ES-I3 (cell line): ENCODE measurements around the gene PSMC5.

Experiments
- H3K36me3 ChIP-seq: 2 replicates; pipeline ENCODE4 v1.6.1; 2013; ENCODE audit warnings: mild to moderate bottlenecking, low read length, control low read depth, moderate library complexity; ENCODE audit not compliant: insufficient read depth
- H3K4me1 ChIP-seq: 2 replicates; pipeline ENCODE4 v1.6.1; 2013; ENCODE audit warnings: mild to moderate bottlenecking, control low read depth, low read length; ENCODE audit not compliant: insufficient read depth
- H3K9ac ChIP-seq: 2 replicates; pipeline ENCODE4 v1.6.1; 2013; ENCODE audit warnings: low read depth, mild to moderate bottlenecking, low read length, moderate library complexity
- H3K9me3 ChIP-seq: 2 replicates; pipeline ENCODE4 v1.6.1; 2013; ENCODE audit warnings: mild to moderate bottlenecking, low read length, moderate library complexity; ENCODE audit not compliant: control insufficient read depth, insufficient read depth

PSMC5 gene

GRCh38 chr17:63809970-63810369, 17.3 kb upstream of the PSMC5 start:
- Histone ChIP-seq H3K4me1 (no peaks in the 10 kb centered on the region), H3K9ac (no peak overlapping the region), H3K9me3 (no peaks in the 10 kb centered on the region), H3K36me3 (peaks cover 77% of the 10 kb centered on the region)

- Histone ChIP-seq H3K9me3 (no peaks in the 10 kb centered on the region), H3K9ac (no peak overlapping the region), H3K36me3 (peaks cover 87% of the 10 kb centered on the region), H3K4me1 (no peaks in the 10 kb centered on the region)
Measured at GRCh38 chr17:63816123-63816522, 11.1 kb upstream of the PSMC5 start.

- Histone ChIP-seq H3K36me3 (peaks cover 84% of the 10 kb centered on the region), H3K9ac (no peak overlapping the region), H3K9me3 (no peaks in the 10 kb centered on the region), H3K4me1 (no peaks in the 10 kb centered on the region)
Measured at GRCh38 chr17:63816669-63817068, 10.6 kb upstream of the PSMC5 start.

GRCh38 chr17:63817736-63818385, 9.4 kb upstream of the PSMC5 start:
- Histone ChIP-seq H3K36me3 (peaks cover 84% of the 10 kb centered on the region), H3K9ac (no peak overlapping the region), H3K4me1 (no peaks in the 10 kb centered on the region), H3K9me3 (no peaks in the 10 kb centered on the region)

GRCh38 chr17:63819131-63819530, 8.1 kb upstream of the PSMC5 start:
- no peaks in the 10 kb centered on the region for H3K4me1 ChIP-seq
- peaks cover 80% of the 10 kb centered on the region for H3K36me3 ChIP-seq
- H3K9ac ChIP-seq = no peak overlapping the region
- H3K9me3 ChIP-seq = no peaks in the 10 kb centered on the region

- H3K4me1 ChIP-seq = no peaks in the 10 kb centered on the region
- H3K36me3 ChIP-seq = peaks cover 82% of the 10 kb centered on the region
- no peak overlapping the region for H3K9ac ChIP-seq
- no peaks in the 10 kb centered on the region for H3K9me3 ChIP-seq
Measured at GRCh38 chr17:63819585-63820537, 7.4 kb upstream of the PSMC5 start.

GRCh38 chr17:63820963-63821561, 6.2 kb upstream of the PSMC5 start:
- Histone ChIP-seq H3K4me1 (0 out of 2 replicates have a peak, but pooled peaks cover 5% of the 10 kb centered on the region), H3K9me3 (no peaks in the 10 kb centered on the region), H3K36me3 (peaks cover 82% of the 10 kb centered on the region), H3K9ac (no peak overlapping the region)

- 0 out of 2 replicates have a peak, but pooled peaks cover 5% of the 10 kb centered on the region for H3K4me1 ChIP-seq
- no peak overlapping the region for H3K9ac ChIP-seq
Measured at GRCh38 chr17:63821804-63822203, 5.4 kb upstream of the PSMC5 start.

GRCh38 chr17:63822537-63822936, 4.7 kb upstream of the PSMC5 start:
- Histone ChIP-seq H3K9me3 (no peaks in the 10 kb centered on the region), H3K36me3 (peaks cover 67% of the 10 kb centered on the region), H3K9ac (no peak overlapping the region), H3K4me1 (0 out of 2 replicates have a peak, but pooled peaks cover 5% of the 10 kb centered on the region)

More at GRCh38 chr17:63821804-63822203, 5.4 kb upstream of the PSMC5 start:
- peaks cover 74% of the 10 kb centered on the region for H3K36me3 ChIP-seq
- H3K9me3 ChIP-seq = no peaks in the 10 kb centered on the region

- Histone ChIP-seq H3K9ac (no peak overlapping the region), H3K9me3 (no peaks in the 10 kb centered on the region), H3K4me1 (peaks cover 12% of the 10 kb centered on the region; the same call in 1 of the 2 replicates), H3K36me3 (peaks cover 61% of the 10 kb centered on the region)
Measured at GRCh38 chr17:63823659-63824331, 3.4 kb upstream of the PSMC5 start.

- Histone ChIP-seq H3K9me3 (no peaks in the 10 kb centered on the region), H3K4me1 (peaks cover 12% of the 10 kb centered on the region; the same call in 1 of the 2 replicates), H3K36me3 (peaks cover 61% of the 10 kb centered on the region), H3K9ac (no peak overlapping the region)
Measured at GRCh38 chr17:63824362-63824761, 2.9 kb upstream of the PSMC5 start.

- Histone ChIP-seq H3K9me3 (no peaks in the 10 kb centered on the region), H3K9ac (peak overlapping the region; percentile 86), H3K4me1 (peaks cover 12% of the 10 kb centered on the region; the same call in 1 of the 2 replicates), H3K36me3 (peaks cover 70% of the 10 kb centered on the region)
Measured at GRCh38 chr17:63826468-63827001, 696 bp upstream of the PSMC5 start.

GRCh38 chr17:63827801-63828221, 580 bp downstream of the PSMC5 start:
- Histone ChIP-seq H3K4me1 (peaks cover 12% of the 10 kb centered on the region; the same call in 1 of the 2 replicates), H3K9ac (peak overlapping the region; percentile 86), H3K9me3 (no peaks in the 10 kb centered on the region), H3K36me3 (peaks cover 65% of the 10 kb centered on the region)

- H3K9ac ChIP-seq = no peak overlapping the region
- H3K9me3 ChIP-seq = no peaks in the 10 kb centered on the region
- peaks cover 12% of the 10 kb centered on the region; the same call in 1 of the 2 replicates for H3K4me1 ChIP-seq
- H3K36me3 ChIP-seq = peaks cover 69% of the 10 kb centered on the region
Measured at GRCh38 chr17:63828936-63829335, 1.7 kb downstream of the PSMC5 start.
